AG09319 (cell line): ENCODE measurements around the gene FATE1.

Experiments
- DNase-seq: peaks from one replicate; pipeline ENCODE4 v3.0.0-alpha.2; 2010; ENCODE audit warnings: low read depth; ENCODE audit errors: extremely low read depth
- CTCF ChIP-seq: IDR thresholded peaks from 2 replicates; pipeline ENCODE4 v1.5.1; 2011; ENCODE audit warnings: low read depth, mild to moderate bottlenecking, inconsistent platforms, low read length, moderate library complexity

The FATE1 gene

GRCh38 chrX:151715752-151716151 lies at the start of gene FATE1:
TSS of gene FATE1 (plus strand) at chrX:151716035. CDS start at chrX:151716120, 85 bp downstream.
- no peak for DNase-seq

GRCh38 chrX:151675121-151675746 lies 40.6 kb upstream of the FATE1 start:
- TF ChIP-seq CTCF: no peak
- DNase-seq: no peak

More at GRCh38 chrX:151715752-151716151, at the start of gene FATE1:
- no peak for TF ChIP-seq CTCF

DNA sequence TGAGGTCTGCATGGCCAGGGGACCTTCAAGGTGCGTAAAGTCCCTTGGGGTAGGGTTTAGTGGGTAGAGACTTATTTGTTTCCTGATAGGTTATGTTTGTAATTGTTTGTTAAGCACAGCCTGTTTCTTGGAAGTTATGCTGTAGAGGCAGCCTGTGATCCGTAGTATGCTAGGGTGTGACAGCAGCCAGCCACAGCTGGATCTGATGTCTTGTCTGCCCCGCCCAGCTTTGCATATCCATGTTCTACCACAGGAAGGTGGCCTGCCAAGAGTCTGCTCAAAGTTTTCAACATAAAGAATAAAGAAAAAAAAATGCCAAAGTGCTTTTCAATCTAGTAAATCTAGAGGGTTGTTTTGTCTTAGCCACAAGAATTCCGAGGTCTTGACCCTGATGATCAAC lies 39.6 kb upstream of the FATE1 start:
- no peak for DNase-seq
- TF ChIP-seq CTCF: no peak

DNA sequence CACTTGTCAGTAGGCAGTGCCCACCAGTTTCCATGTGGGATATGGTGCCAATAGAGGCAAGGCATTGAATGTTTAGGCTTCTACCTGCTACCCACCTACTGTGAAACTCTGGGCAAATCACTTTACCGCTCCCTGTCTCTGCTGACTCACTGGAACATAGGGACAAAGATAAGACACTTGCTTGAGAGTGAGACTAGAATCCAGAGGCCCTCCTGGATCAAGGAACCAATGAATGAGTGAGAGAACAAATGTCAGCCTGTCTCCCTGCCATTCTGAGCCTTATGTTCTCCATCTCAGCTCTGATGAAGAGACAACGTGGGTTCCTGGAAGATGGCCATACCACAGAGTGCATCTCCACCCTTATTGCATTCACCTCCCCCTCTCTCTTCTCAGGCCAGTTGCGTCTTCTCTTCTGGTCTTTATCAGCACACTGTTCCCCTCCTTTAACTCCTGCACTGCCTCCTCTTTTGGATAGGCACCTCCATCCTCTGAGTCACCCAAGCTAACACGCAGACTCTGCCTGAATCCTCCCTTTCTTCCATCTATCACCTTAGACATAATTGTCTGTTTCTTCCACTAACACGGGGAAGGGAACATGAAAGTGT lies 35.9 kb upstream of the FATE1 start:
- TF ChIP-seq CTCF: no peak
- no peak for DNase-seq

DNA sequence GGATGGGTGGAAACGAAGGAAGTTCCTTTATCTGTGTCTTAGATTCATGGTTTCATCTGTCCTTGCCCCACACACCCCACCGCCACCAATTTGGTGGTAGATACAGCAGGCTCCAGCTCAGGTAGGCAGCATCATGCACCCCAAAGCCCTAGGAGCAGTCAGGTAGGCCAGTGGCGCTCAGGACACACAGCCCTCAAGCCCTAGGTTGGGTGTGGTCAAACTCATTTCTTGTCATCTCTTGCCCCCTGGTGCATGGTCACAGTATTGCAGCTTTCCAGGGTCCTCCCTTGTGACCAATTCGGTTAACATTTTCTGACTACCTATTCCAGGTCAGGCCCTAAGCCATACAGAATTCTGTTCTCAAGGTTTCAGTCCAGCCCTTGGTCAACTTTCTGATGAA lies 35.0 kb upstream of the FATE1 start:
- TF ChIP-seq CTCF: peak; percentile 51
- DNase-seq: no peak

GRCh38 chrX:151687635-151688034 lies 28.2 kb upstream of the FATE1 start:
- no peak for TF ChIP-seq CTCF

DNA sequence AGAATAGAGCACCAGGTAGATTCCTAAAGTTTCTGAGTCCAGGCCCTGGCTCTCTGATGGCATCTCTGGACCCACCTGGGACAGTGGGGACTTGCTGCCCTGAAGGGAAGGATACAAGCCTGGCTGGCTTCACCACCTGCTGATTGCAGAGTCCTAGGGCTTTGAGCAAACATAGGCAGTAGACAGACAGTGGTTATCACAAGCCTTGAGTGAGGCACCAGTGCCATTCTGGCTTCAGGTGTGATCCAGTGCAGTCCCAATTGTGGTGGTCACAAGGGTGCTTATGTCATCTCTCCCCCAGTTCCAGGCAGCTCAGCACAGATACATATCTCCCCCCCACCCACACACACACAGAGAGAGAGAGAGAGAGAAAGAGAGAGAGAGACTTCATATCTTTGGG lies 27.1 kb upstream of the FATE1 start:
- TF ChIP-seq CTCF: no peak
- DNase-seq: no peak

More at GRCh38 chrX:151687635-151688034, 28.2 kb upstream of the FATE1 start:
- DNase-seq: no peak
